BJ (cell line): ENCODE results near the gene SEPTIN3. TPM values are rescaled to one million over a fixed set of nuclear protein-coding genes. Genes with fewer than 3 reads are reported as not detected.

Source experiments
- CTCF ChIA-PET: fragments of 350-600 bp; formaldehyde crosslinking; extraction: SDS; loops from one replicate; lab custom pipeline; 2021; ENCODE audit warnings: antibody characterized with exemption, inconsistent platforms; lab: Yijun Ruan, JAX
- POLR2A ChIA-PET: fragments of 300-600 bp; sonication (Branson Sonifier 250); formaldehyde crosslinking; extraction: SDS; loops from one replicate; lab custom pipeline; 2021; ENCODE audit warnings: antibody characterized with exemption; lab: Charles Lee
- DNase-seq: peaks from one replicate; pipeline ENCODE4 v3.0.0-alpha.2; 2011; ENCODE audit warnings: low read depth
- H3K27me3 ChIP-seq: 2 replicates; pipeline ENCODE4 v1.6.0; 2011; ENCODE audit warnings: low read length; ENCODE audit not compliant: control insufficient read depth, insufficient read depth
- H3K36me3 ChIP-seq: 2 replicates; pipeline ENCODE4 v1.5.1; 2011; ENCODE audit warnings: low read length; ENCODE audit not compliant: control insufficient read depth, insufficient read depth
- H3K4me3 ChIP-seq: 2 replicates; pipeline ENCODE4 v1.5.1; 2011; ENCODE audit warnings: low read depth, mild to moderate bottlenecking, control low read depth, low read length
- CTCF ChIP-seq: IDR thresholded peaks from 2 replicates; pipeline ENCODE4 v1.5.1; 2011; ENCODE audit warnings: low read depth, mild to moderate bottlenecking, control low read depth, inconsistent platforms, low read length, moderate library complexity; ENCODE audit not compliant: insufficient read depth
- polyA plus RNA-seq: library from polyadenylated mRNA; depleted of rRNA; stranded (reverse); fragments of >200 nt; gene quantifications from 2 replicates; pipeline ENCODE4 v1.2.3, GENCODE V29; 2011

The SEPTIN3 gene
- polyA plus RNA-seq, 1 experiment = 0.06 TPM

- no peak for DNase-seq
- Histone ChIP-seq H3K36me3 (no peaks in the 10 kb centered on the region; the same call in 1 of the 2 replicates), H3K27me3 (no peaks in the 10 kb centered on the region), H3K4me3 (no peak overlapping the region)
- peak; percentile 92 for TF ChIP-seq CTCF
- POLR2A ChIA-PET = interaction anchor here (0.9 kb wide), 1 partner anchor 244 kb away, joined by 4 read pairs; no protein-coding TSS in a partner anchor
- CTCF ChIA-PET = interaction anchor here (0.5 to 5.6 kb wide), 63 partner anchors 9 to 1178 kb away, joined by 3 to 119 read pairs (median 4); partner anchors contain the start of genes CCDC134, MEI1, SMIM45 and SNU13
Observed at GRCh38 chr22:41940832-41941765, 28.1 kb upstream of the SEPTIN3 start.

- Histone ChIP-seq H3K4me3 (no peak overlapping the region), H3K27me3 (no peaks in the 10 kb centered on the region), H3K36me3 (no peaks in the 10 kb centered on the region; the same call in 1 of the 2 replicates)
- CTCF ChIA-PET = interaction anchor here (1.0 to 3.3 kb wide), 7 partner anchors 18 to 277 kb away, joined by 3 to 22 read pairs (median 4); partner anchors contain the start of gene TNFRSF13C
- TF ChIP-seq CTCF = no peak
- POLR2A ChIA-PET = no interaction called here
- no peak for DNase-seq
Observed at GRCh38 chr22:41943661-41944209, 25.5 kb upstream of the SEPTIN3 start.

- ChIA-PET CTCF (interaction anchor here (0.6 to 1.6 kb wide), 13 partner anchors 10 to 526 kb away, joined by 3 to 13 read pairs (median 4); partner anchors contain the start of genes SREBF2 and TNFRSF13C), POLR2A (interaction anchor here (0.6 kb wide), 3 partner anchors 32 to 1212 kb away, joined by 4 to 5 read pairs (median 4); partner anchors contain the start of gene SHISA8)
- peak; percentile 55 for DNase-seq
- no peak for TF ChIP-seq CTCF
- Histone ChIP-seq H3K27me3 (no peaks in the 10 kb centered on the region), H3K4me3 (peak within 1 kb of the TSS; percentile 61), H3K36me3 (no peaks in the 10 kb centered on the region)
Observed at GRCh38 chr22:41946629-41947423, 22.4 kb upstream of the SEPTIN3 start, which contains the start of gene CENPM. Gene CENPM, minus strand, starts transcription at chr22:41947152. Its CDS starts 76 bp downstream, at chr22:41947076.

GRCh38 chr22:41947424-41948080, 21.7 kb upstream of the SEPTIN3 start:
- Histone ChIP-seq H3K36me3 (no peaks in the 10 kb centered on the region), H3K27me3 (no peaks in the 10 kb centered on the region), H3K4me3 (no peak overlapping the region; the same call in 1 of the 2 replicates)
- ChIA-PET POLR2A (interaction anchor here (0.6 kb wide), 1 partner anchor 99 kb away, joined by 4 read pairs; no protein-coding TSS in a partner anchor), CTCF (interaction anchor here (0.9 to 1.6 kb wide), 5 partner anchors 10 to 526 kb away, joined by 3 to 13 read pairs (median 3); no protein-coding TSS in a partner anchor)
- no peak for DNase-seq
- TF ChIP-seq CTCF = no peak
